ENCODE data around the gene CCDC78. TPM values are rescaled to one million over a fixed set of nuclear protein-coding genes. Genes with fewer than 3 reads are reported as not detected.

CCDC78 gene
- total and polyA plus RNA-seq, 2 of the 4 experiments (the other 2 are of a cell fraction): 0.54 to 4.6 TPM

DNA sequence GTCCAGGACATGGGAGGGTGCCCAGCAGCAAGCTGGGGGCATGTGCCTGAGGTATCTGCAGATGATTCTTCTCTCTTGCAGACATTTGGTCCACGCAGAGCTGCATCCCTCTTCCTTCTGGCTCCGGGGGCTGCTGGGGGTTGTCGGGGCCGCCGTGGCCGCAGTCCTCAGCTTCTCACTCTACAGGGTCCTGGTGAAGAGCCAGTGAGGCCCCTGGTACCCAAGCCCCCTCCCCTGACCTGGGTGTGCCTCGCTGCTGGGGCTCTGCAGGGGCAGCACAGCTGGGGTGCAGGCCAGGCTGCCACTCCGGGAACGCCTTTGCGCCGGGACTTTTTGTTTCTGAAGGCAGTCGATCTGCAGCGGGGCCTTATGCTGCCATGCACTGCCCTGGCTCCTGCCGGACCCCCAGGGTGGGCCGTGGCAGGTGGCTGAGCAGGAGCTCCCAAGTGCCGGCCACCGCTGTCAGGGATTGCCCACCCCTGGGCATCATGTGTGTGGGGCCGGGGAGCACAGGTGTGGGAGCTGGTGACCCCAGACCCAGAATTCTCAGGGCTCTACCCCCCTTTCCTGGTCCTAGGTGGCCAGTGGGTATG, 52.7 kb downstream of the CCDC78 start:
- BruUV-seq (replicated peaks): no TSS peak
- Histone ChIP-seq H3K9ac (ENCODE audit: low read depth, low read length) (no peak overlapping the region), H4K91ac (ENCODE audit: insufficient read depth, low read depth, low read length) (no peak overlapping the region), H2BK5ac (ENCODE audit: low read depth, low read length, poor library complexity, severe bottlenecking) (peak overlapping the region; percentile 1), H3K4me1 (ENCODE audit: control insufficient read depth, insufficient read depth, low read length) (peaks cover 14% of the 10 kb centered on the region), H3K9me3 (ENCODE audit: control insufficient read depth, insufficient read depth, low read length) (no peaks in the 10 kb centered on the region), H4K5ac (ENCODE audit: low read depth, low read length) (no peak overlapping the region), H3K27ac (ENCODE audit: insufficient read depth, low read length) (no peak overlapping the region), H2BK20ac (ENCODE audit: low read depth, low read length) (no peak overlapping the region), H2BK15ac (ENCODE audit: low read depth, low read length) (no peak overlapping the region), H3K14ac (replicated peaks; ENCODE audit: low read depth, low read length) (no peak overlapping the region), H3K18ac (ENCODE audit: low read depth, low read length) (no peak overlapping the region), H2AFZ (replicated peaks; ENCODE audit: low read length, poor library complexity) (no peak overlapping the region), H4K8ac (ENCODE audit: low read depth in 2 of 2, low read length in 2 of 2) (no peak overlapping the region), H4K20me1 (ENCODE audit: insufficient read depth, low read length) (peaks cover 26% of the 10 kb centered on the region), H3K4me2 (ENCODE audit: low read depth, low read length) (no peak overlapping the region), H3K79me1 (ENCODE audit: low read depth in 1 of 2, low read length in 2 of 2) (peaks cover 0 to 36% of the 10 kb centered on the region in 2 experiments; a peak in 1 of 4 replicates), H2AK9ac (replicated peaks; ENCODE audit: low read depth, low read length, poor library complexity) (no peak overlapping the region), H2AK5ac (ENCODE audit: low read depth, low read length) (no peak overlapping the region), H3K9me1 (ENCODE audit: insufficient read depth, low read length) (no peaks in the 10 kb centered on the region; the same call in 1 of the 2 replicates), H3K4me3 (ENCODE audit: insufficient read depth, low read depth, low read length) (no peak overlapping the region), H3K27me3 (ENCODE audit: control insufficient read depth, insufficient read depth, low read length) (no peaks in the 10 kb centered on the region), H3K23ac (ENCODE audit: low read depth, low read length) (no peak overlapping the region), H3K4ac (ENCODE audit: low read depth, low read length) (no peak overlapping the region), H3K36me3 (ENCODE audit: control insufficient read depth, insufficient read depth, low read length) (peaks cover 47% of the 10 kb centered on the region), H2BK120ac (ENCODE audit: low read depth, low read length) (no peak overlapping the region), H3K56ac (ENCODE audit: extremely low read depth, insufficient read depth, low read length) (no peak overlapping the region)
- no peak for DNase-seq
- intact Hi-C loops (cut with micrococcal nuclease) (no loop called here), in situ Hi-C loops (cut with MboI; ENCODE audit: low sequenced_read_pairs) (no loop called here), dilution Hi-C loops (cut with HindIII; ENCODE audit: low sequenced_read_pairs, unreplicated experiment) (no loop called here)
- ChIA-PET CTCF (no interaction called here), POLR2A (ENCODE audit: unreplicated experiment) (no interaction called here)
- TF ChIP-seq, protein P1, sequence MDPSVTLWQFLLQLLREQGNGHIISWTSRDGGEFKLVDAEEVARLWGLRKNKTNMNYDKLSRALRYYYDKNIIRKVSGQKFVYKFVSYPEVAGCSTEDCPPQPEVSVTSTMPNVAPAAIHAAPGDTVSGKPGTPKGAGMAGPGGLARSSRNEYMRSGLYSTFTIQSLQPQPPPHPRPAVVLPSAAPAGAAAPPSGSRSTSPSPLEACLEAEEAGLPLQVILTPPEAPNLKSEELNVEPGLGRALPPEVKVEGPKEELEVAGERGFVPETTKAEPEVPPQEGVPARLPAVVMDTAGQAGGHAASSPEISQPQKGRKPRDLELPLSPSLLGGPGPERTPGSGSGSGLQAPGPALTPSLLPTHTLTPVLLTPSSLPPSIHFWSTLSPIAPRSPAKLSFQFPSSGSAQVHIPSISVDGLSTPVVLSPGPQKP (IDR thresholded peaks at IDR 0.05; ENCODE audit: borderline replicate concordance, low read depth, low read length): no peak
- TF ChIP-seq POLR2A (IDR thresholded peaks at IDR 0.05; ENCODE audit: low read depth, low read length) (no peak), NFE2L2 (IDR thresholded peaks at IDR 0.05; ENCODE audit: low read depth, low read length) (no peak), CEBPB (IDR thresholded peaks at IDR 0.05; ENCODE audit: low read depth, low read length) (no peak), CHD1 (IDR thresholded peaks at IDR 0.05; ENCODE audit: low read depth, low read length) (no peak), MAZ (IDR thresholded peaks at IDR 0.05; ENCODE audit: borderline replicate concordance, low read depth, low read length) (no peak), MAFK (IDR thresholded peaks at IDR 0.05; ENCODE audit: low read depth, low read length) (no peak), BHLHE40 (IDR thresholded peaks at IDR 0.05; ENCODE audit: low read depth, low read length) (no peak), RCOR1 (IDR thresholded peaks at IDR 0.05; ENCODE audit: insufficient replicate concordance, low read length) (no peak), MXI1 (IDR thresholded peaks at IDR 0.05; ENCODE audit: borderline replicate concordance, low read depth, low read length) (no peak), RAD21 (IDR thresholded peaks at IDR 0.05; ENCODE audit: low read length) (no peak), SMC3 (IDR thresholded peaks at IDR 0.05; ENCODE audit: low read depth, low read length) (no peak), RFX5 (IDR thresholded peaks at IDR 0.05; ENCODE audit: low read depth, low read length) (no peak), FOS (IDR thresholded peaks at IDR 0.05; ENCODE audit: low read depth, low read length) (no peak)
- TF ChIP-seq, protein P2, sequence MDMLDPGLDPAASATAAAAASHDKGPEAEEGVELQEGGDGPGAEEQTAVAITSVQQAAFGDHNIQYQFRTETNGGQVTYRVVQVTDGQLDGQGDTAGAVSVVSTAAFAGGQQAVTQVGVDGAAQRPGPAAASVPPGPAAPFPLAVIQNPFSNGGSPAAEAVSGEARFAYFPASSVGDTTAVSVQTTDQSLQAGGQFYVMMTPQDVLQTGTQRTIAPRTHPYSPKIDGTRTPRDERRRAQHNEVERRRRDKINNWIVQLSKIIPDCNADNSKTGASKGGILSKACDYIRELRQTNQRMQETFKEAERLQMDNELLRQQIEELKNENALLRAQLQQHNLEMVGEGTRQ (IDR thresholded peaks at IDR 0.05; ENCODE audit: low read depth, low read length): no peak
- TF ChIP-seq, protein P3, sequence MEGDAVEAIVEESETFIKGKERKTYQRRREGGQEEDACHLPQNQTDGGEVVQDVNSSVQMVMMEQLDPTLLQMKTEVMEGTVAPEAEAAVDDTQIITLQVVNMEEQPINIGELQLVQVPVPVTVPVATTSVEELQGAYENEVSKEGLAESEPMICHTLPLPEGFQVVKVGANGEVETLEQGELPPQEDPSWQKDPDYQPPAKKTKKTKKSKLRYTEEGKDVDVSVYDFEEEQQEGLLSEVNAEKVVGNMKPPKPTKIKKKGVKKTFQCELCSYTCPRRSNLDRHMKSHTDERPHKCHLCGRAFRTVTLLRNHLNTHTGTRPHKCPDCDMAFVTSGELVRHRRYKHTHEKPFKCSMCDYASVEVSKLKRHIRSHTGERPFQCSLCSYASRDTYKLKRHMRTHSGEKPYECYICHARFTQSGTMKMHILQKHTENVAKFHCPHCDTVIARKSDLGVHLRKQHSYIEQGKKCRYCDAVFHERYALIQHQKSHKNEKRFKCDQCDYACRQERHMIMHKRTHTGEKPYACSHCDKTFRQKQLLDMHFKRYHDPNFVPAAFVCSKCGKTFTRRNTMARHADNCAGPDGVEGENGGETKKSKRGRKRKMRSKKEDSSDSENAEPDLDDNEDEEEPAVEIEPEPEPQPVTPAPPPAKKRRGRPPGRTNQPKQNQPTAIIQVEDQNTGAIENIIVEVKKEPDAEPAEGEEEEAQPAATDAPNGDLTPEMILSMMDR (conservative IDR thresholded peaks at IDR 0.05; ENCODE audit: low read depth, low read length): no peak
- ATAC-seq (ENCODE audit: low read depth): no peak
- 90% methylated on average over 10 of the region's 18 CpGs; no CpG with 5 or more reads in 1 of the 2 experiments for whole genome bisulfite sequencing, 2 experiments (ENCODE audit: extremely low coverage in 2 of 2, insufficient read length in 1 of 2)

All from IMR-90 (cell line).